HK-2 (cell line): ENCODE data around the gene OR2L8.
A peak's percentile ranks its signal among the peaks of the same experiment; 100 is the strongest.

Experiments
- DNase-seq: peaks from one replicate; pipeline ENCODE4 v3.0.0-alpha.2; 2018; ENCODE audit not compliant: unreplicated experiment

OR2L8 gene, protein sequence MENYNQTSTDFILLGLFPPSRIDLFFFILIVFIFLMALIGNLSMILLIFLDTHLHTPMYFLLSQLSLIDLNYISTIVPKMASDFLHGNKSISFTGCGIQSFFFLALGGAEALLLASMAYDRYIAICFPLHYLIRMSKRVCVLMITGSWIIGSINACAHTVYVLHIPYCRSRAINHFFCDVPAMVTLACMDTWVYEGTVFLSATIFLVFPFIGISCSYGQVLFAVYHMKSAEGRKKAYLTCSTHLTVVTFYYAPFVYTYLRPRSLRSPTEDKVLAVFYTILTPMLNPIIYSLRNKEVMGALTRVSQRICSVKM

DNA sequence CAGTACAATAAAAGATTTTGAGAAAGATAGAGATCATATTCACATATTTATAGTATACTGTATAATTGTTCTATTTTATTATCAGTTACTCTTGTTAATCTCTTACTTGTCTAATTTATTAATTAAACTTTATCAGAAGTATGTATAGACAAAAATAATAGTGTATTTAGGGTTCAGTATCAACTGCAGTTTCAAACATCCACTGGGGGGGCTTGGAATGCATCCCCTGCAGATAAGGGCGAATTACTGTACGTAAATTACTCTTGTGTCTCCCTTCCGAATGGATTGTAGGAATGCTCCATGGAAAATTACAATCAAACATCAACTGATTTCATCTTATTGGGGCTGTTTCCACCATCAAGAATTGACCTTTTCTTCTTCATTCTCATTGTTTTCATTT is at the start of gene OR2L8:
Gene OR2L8, plus strand, starts transcription at position 301 of the 400 bp plus-strand sequence. Its CDS starts 0 bp downstream, at position 301.
- no peak for DNase-seq

DNA sequence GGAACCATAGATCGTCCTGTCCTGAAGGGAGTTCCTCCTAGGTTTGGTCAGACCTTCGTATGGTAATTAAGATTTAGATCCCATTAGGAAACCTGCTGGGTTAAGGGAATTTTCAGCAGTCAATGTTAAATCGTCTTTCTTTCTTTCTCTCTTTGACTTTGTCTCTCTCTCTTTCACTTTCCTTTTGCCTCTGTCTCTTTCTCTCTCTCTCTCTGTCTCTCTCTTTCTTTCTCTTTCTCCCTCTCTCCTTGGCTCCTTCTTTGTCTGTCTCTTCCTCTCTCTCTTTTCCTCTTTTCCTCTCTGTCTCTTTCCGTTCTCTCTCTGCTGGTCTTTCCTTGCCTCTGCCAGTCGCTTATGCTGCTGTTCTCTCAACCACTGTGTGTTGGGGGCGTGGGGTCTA is 44.5 kb upstream of the OR2L8 start:
- no peak for DNase-seq

DNA sequence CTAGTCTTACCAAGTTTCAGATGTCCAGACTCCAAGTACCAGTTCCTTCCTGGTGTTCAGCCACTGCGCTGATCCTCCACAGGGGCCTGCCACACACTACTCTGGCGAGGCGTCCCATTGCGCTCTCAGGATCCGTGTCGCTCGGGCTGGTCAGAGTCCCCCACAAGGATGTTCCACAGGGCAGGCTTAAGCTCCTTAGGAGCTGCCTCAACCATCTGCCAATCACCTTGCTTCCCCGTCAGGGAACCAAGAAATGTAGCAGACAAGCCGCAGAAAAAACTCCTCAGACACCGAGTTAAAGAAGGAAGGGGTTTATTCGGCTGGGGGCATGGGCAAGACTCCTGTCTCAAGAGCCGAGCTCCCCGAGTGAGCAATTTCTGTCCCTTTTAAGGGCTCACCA is 43.5 kb upstream of the OR2L8 start:
- no peak for DNase-seq

DNA sequence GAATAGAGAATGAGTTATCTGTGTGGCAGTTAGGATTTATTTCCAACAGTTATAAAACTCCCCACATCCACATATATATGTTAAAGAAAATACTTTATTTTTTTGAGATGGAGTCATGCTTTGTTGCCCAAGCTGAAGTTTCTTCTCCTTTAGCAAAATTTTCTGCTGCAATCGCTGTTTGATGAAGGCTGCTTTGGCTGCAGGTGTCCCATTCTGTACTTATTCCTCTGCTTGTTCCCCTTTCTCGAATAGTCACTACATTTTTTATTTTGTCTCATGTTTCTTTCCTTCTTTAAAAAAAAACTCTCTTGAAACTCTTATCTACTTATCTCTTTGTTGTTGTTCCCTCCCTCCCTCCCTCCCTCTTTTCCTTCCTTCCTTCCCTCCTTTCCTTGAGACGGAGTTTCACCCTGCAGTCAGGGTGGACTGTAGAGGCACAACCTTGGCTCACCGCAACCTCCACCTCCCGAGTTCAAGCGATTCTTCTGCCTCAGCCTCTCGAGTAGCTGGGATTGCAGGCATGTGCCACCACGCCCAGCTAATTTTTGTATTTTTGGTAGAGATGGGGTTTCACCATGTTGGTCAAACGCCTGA is 42.7 kb upstream of the OR2L8 start:
- no peak for DNase-seq

DNA sequence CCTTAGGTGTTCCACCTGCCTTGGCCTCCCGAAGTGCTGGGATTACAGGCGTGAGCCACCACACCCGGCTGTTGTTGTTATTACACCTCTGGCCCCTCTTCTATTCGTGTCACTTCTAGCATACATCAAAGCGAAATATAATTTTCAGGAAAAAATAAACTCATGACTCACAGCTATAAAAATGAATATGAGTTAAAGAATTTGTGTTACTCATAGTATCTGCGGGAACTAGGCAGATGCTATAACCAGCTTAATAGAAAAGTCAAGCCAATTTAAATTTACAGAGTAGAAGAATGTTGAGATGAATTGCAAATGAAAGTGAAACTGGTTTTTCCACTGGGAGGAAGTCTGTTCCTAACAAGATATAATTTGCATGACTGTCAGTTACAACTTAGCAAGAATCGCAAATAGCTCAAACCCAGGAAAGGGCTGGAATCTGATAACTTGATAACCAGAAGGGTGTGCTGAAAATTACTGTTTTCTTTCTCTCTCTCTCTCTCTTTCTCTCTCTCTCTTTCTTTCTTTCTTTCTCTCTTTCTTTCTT is 42.1 kb upstream of the OR2L8 start:
- DNase-seq, result no peak

DNA sequence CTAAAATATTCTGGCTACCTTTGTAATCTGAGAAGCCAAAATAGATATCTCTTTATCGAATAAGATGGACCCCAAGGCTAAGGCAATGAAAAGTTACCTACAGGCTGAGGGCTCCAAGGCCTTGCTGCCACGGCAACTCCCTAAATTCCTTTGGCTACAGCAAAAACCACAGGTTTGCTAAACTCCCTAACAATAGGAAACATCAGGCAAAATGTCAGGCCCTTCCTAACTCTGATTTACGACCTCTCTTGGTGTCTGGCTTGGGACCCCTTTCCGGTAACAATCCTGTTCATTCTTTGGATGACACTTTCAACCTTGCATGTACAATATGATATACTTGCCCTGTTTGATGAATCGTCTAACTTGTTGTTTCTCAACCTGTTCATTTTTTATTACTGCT is 39.9 kb upstream of the OR2L8 start:
- DNase-seq, result no peak

DNA sequence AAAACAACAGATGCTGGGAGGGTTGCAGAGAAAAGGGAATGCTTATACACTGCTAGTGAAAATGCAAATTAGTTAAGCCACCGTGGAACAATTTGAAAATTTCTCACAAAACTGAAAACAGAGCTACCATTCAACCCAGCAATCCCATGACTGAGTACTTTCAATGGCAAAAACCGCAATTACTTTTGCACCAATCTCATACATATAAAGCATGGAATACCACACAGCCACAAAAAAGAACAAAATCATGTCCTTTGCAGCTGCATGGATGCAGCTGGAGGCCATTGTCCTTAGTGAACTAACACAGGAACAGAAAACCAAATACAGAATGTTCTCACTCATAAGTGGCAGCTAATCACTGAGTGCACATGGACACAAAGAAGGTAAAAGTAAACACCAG is 34.9 kb upstream of the OR2L8 start:
- no peak for DNase-seq

DNA sequence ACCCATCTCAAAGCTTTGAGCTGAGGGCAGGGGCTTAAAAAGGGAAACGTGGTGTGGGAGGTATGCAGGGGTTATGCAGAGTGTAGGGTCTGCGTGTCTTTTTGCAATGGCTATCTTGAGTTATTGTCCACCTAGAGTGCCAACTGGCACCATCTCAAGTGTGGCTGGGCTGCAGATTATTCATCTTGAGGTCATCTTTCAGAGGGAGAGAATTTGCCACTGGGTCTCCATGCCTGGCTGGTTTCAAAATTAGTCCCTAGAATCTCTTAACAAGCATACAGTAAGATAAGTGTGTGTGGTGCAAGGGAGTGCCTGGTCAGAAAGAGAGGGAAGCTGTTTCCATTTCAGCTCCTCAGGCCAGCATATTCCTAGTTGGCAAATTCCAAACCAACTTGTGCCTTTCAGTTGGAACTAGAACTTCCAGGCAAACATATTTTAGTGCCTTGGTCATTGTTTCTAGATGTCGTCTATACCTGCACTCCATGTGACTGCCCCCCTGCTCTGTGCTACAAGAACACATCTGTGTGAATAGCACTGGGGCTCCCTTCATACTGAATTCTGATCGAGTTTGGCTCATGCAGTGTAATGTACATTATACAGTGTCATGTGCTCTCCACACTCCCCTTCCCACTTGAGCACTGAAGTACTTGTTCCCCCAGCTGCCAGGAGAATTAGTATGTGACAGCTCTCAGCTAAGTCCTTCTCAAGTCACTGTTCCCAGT is 33.6 kb upstream of the OR2L8 start:
- DNase-seq, result no peak

DNA sequence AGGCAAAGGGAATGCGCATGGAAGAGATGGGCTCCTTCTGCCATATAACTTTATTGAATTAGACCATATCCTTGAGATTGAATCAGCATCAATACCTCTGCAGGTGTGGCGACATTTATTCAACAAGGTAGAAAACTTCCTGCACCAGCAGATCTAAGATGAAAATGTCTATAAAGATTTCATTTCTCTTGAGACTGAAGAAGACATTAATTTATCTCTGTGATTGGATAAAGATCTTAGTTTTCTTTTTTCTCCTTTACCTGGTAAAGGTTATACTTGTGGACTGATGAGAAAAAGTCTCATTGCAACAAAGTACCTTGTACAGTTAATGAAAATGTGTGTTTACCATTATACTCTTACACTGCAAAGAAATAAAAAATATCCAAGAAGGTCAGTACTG is 28.7 kb upstream of the OR2L8 start, which contains the start of gene OR2T8:
Gene OR2T8, plus strand, starts transcription at position 301 of the 400 bp plus-strand sequence. CDS start 766 bp downstream, outside the sequence.
- DNase-seq, result no peak

DNA sequence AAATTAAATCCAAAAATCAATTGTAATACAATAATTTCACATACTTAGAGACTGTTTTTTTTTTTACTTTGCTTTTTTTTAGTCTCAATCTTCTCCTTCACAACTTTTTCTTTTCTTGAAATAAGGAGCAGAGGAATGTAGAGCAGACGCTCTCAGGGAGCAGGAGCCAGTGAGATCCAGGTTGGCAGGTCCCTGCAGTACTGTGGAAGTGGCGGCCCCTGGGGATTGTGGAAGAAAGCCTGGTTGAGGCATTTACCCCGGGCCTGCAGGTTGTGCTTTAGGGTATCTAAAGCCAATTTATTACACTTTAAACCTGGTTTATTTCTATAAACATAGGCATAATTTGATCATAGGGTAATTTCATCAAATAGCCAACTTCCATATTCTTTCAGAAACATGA is 24.7 kb upstream of the OR2L8 start:
- no peak for DNase-seq

DNA sequence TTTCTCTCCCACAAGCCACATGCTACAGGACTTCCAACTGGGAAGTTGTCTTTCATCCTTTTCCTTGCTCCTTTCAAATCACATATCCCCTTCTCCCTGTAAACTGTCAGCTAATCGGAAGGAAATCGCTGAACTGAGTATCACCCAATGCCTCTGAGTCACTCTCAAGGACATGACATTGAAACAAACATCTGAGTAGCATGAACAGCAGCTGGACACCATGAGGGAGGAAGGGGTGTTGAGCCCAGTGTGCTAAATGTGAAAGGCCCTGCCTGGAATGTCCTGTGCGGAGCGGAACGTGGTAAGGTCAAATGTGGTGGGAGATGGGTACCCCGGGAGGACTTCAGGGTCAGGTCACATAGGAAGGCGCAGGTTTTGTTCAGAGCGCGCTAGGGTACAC is 23.8 kb upstream of the OR2L8 start, which contains the start of gene OR2AJ1:
Gene OR2AJ1, plus strand, starts transcription at position 22 of the 400 bp plus-strand sequence. CDS start 8,880 bp downstream, outside the sequence.
- DNase-seq, result no peak

DNA sequence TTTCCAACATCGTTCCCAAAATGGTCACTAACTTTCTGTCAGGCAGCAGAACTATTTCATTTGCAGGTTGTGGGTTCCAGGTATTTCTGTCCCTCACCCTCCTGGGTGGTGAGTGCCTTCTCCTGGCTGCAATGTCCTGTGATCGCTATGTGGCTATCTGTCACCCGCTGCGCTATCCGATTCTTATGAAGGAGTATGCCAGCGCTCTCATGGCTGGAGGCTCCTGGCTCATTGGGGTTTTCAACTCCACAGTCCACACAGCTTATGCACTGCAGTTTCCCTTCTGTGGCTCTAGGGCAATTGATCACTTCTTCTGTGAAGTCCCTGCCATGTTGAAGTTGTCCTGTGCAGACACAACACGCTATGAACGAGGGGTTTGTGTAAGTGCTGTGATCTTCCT is 14.7 kb upstream of the OR2L8 start:
- DNase-seq, result no peak

DNA sequence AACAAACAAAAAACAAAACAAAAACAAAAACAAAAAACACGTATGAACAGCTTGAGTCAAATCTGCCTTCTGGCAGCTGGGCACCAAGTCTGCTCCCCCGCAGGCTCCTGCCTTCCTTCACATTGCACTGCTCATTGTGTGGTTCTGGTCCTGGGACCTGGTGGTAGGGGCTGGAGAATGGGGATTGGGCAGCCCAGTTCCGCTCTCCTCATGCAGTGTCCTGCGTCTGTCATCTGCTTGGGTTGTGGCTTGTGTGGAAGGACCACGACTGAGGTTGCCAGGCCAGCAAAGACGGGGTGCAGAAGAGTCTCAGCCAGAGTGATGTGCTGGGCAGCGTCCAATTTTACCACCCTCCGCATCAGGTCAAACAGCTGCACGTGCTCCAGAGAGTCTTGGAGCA is 12.9 kb upstream of the OR2L8 start:
- no peak for DNase-seq

DNA sequence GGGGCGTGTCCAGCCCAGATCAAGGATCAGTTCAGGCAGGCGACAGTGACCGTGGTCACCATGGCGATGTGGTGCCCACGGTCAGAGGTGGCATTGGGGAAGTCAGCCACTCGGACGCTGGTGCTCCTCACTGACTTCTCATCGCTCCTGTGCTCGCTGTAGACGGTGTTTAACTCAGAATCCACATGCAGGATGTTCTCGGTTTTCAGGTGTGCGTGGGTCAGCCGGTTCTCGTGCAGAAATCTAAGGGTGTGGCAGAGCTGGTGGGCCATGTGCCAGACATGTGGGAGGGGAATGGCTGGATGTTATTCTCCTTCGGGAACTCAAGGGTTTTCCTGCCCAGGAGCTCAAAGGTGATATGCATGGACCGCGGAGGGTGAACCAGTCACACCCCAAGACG is 12.2 kb upstream of the OR2L8 start:
- DNase-seq, result no peak

DNA sequence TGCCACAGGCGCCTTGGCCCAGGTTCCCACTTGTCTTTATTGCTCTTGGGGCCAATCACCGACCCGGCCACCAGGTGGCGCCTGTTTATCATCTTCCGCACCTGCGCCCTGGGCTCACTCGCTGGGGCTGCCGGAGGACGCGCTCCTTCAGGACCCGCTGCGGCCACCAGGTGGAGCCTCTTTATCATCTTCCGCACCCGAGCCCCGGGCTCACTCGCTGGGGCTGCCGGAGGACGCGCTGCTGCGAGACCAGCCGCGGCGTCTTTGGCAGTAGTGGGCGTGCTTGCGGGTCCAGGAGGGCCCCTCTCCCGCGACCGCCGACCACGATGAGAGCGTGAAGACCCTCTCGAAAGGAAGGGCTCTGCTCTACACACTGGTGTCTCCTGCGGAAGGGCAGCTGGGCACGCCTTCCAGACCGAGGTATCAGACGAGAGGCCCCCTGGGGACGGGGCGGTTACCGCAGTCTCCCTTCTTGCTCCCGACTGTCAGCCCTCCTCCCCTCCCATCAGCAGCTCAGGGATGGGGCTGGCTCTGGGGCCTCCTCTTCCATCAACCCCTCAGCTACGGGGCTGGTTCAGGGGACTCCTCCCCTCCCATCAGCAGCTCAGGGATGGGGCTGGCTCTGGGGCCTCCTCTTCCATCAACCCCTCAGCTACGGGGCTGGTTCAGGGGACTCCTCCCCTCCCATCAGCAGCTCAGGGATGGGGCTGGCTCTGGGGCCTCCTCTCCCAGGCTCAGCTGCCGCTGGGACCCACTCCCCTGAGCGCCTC is 11.5 kb upstream of the OR2L8 start:
- peak; percentile 24 for DNase-seq

DNA sequence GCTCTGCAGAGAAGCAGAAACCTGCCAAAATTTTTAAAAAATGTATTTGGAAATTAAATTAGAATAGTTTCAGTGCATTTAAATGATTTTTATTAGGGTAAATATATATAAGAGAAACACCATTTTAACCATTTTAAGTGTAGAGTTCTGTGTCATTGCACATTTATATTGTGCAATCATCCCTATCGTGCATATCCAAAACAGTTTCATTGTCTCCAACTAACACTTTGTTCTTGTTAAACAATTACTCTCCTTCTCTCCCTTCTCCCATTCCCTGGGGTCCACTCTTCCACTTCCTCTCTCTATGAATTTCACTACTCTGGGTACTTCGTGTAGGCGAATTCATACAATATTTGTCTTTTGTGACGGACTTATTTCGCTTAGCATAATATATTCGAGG is 6.0 kb upstream of the OR2L8 start:
- DNase-seq, result no peak

DNA sequence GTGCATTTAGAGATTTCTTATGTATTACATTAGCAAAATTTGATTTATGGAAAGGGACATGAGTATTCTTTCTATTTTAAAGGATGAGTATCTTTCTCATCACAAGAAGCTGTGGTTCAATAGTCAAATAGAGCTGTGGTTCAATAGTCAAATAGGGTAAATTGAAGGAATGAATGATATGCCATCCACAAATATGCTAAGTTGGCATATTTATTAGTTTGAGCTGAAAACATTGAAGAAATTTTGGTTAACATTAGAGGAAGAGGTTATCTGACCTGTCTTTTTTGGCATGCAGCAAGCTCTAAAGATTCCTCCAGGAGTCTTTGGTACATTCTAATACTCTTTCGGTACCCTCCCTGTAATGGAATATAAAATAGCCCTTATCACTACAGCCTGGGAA is 4.8 kb downstream of the OR2L8 start:
- DNase-seq, result no peak

DNA sequence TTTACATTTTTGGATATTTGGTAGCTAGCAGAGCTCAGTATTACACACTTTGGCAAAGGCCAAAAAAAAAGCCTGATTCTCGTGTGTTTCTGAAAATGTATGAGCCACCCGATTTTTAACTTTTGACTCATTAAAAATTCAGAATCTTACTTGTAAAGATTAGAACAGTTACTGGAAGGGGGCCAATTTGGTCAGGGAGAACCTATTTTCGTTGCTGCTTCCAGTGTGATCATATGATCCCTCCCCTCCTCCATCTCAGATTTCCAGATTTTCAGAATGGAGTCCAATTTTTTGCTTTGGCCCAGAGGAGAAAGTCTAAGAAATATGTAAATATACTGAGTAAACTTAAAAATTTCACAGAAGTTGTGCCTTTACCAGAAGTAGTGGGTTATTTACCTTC is 13.1 kb downstream of the OR2L8 start:
- DNase-seq, result no peak

DNA sequence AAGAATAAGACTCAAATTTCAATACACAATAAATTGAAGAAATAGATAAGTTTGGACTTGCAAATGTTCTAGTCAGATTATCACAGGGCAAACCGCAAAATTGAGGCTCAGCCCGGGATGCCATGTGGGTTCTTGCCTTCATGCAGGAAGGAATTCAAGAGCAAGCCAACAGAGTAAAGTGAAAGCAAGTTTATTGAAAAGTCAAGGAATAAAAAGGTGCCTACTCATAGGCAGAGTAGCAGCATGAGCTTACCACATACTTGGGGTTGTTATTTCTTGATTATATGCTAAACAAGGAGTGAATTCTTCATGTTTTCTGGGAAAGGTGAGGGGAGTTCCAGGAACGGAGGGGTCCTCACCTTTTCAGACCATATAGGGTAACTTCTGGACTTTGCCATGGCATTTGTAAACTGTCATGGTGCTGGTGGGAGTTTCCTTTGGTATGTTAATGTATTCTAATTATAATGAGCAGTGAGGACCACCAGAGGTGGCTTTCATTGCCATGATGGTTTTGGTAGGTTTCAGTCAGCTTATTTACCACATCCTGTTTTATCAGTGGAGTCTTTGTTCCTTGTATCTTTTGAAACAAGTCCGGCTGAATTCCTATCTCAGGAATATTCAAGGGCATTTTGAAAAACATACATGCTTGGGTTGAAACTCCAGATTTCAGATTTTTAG is 14.4 kb downstream of the OR2L8 start:
- no peak for DNase-seq

DNA sequence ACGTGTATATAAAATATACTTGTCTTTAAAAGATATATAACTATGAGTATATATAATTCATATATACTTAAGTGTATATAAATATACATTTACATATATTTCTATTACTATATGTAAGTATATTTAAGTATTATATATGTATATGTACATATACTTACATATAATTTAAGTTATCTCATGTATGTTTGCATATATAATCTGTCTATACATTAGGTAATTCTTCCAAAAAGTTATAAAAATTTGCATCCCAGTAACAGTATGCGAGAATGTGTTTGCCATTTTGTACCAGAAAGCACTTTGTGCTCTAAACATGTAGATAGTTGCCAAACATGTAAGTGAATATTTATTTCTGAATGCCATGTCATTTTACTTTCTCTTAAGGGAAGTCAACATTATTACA is 16.3 kb downstream of the OR2L8 start, which contains the start of gene OR2AK2:
Gene OR2AK2, plus strand, starts transcription at position 301 of the 400 bp plus-strand sequence. CDS start 144 bp downstream, outside the sequence.
- DNase-seq, result no peak
